Measurements from ENCODE around the gene SP5.

Gene SP5

GRCh38 chr2:170696948-170697347, 18.2 kb upstream of the SP5 start:
- H3K4me1 Mint-ChIP-seq (ENCODE audit: low read depth) = no peaks in the 10 kb centered on the region
- H3K27ac Mint-ChIP-seq = peak overlapping the region; percentile 7
- H3K36me3 Mint-ChIP-seq (ENCODE audit: low read depth) = no peaks in the 10 kb centered on the region
- H3K9me3 Mint-ChIP-seq = no peaks in the 10 kb centered on the region
- peaks cover 12% of the 10 kb centered on the region for H3K27me3 Mint-ChIP-seq
- H3K4me3 Mint-ChIP-seq = no peak overlapping the region

GRCh38 chr2:170701011-170701410, 14.1 kb upstream of the SP5 start:
- Mint-ChIP-seq H3K4me3 (no peak overlapping the region), H3K27ac (no peak overlapping the region), H3K9me3 (no peaks in the 10 kb centered on the region), H3K27me3 (peaks cover 19% of the 10 kb centered on the region), H3K4me1 (ENCODE audit: low read depth) (no peaks in the 10 kb centered on the region), H3K36me3 (ENCODE audit: low read depth) (no peaks in the 10 kb centered on the region)

- no peaks in the 10 kb centered on the region for H3K4me1 Mint-ChIP-seq (ENCODE audit: low read depth)
- no peak overlapping the region for H3K4me3 Mint-ChIP-seq
- H3K27me3 Mint-ChIP-seq = peaks cover 34% of the 10 kb centered on the region
- H3K27ac Mint-ChIP-seq = no peak overlapping the region
- H3K9me3 Mint-ChIP-seq = no peaks in the 10 kb centered on the region
- H3K36me3 Mint-ChIP-seq (ENCODE audit: low read depth) = no peaks in the 10 kb centered on the region
Measured at GRCh38 chr2:170703776-170704476, 11.2 kb upstream of the SP5 start.

- no peak overlapping the region for H3K4me3 Mint-ChIP-seq
- H3K4me1 Mint-ChIP-seq (ENCODE audit: low read depth) = peaks cover 14% of the 10 kb centered on the region
- no peaks in the 10 kb centered on the region for H3K36me3 Mint-ChIP-seq (ENCODE audit: low read depth)
- no peaks in the 10 kb centered on the region for H3K9me3 Mint-ChIP-seq
- H3K27me3 Mint-ChIP-seq = peaks cover 62% of the 10 kb centered on the region
- no peak overlapping the region for H3K27ac Mint-ChIP-seq
Measured at GRCh38 chr2:170707821-170708795, 7.0 kb upstream of the SP5 start.

GRCh38 chr2:170710609-170710979, 4.5 kb upstream of the SP5 start:
- Mint-ChIP-seq H3K27me3 (peaks cover 67% of the 10 kb centered on the region), H3K9me3 (no peaks in the 10 kb centered on the region), H3K27ac (no peak overlapping the region), H3K4me3 (no peak overlapping the region), H3K4me1 (ENCODE audit: low read depth) (peaks cover 24% of the 10 kb centered on the region), H3K36me3 (ENCODE audit: low read depth) (no peaks in the 10 kb centered on the region)

- Mint-ChIP-seq H3K4me1 (ENCODE audit: low read depth) (peaks cover 27% of the 10 kb centered on the region), H3K27ac (no peak overlapping the region), H3K36me3 (ENCODE audit: low read depth) (no peaks in the 10 kb centered on the region), H3K9me3 (no peaks in the 10 kb centered on the region), H3K27me3 (peaks cover 70% of the 10 kb centered on the region), H3K4me3 (no peak overlapping the region)
Measured at GRCh38 chr2:170711196-170711773, 3.9 kb upstream of the SP5 start.

GRCh38 chr2:170711774-170712652, 3.1 kb upstream of the SP5 start:
- Mint-ChIP-seq H3K36me3 (ENCODE audit: low read depth) (no peaks in the 10 kb centered on the region), H3K4me1 (ENCODE audit: low read depth) (peaks cover 27% of the 10 kb centered on the region), H3K9me3 (no peaks in the 10 kb centered on the region), H3K27ac (no peak overlapping the region), H3K4me3 (peak overlapping the region; percentile 6), H3K27me3 (peaks cover 71% of the 10 kb centered on the region)

GRCh38 chr2:170712653-170713542, 2.2 kb upstream of the SP5 start:
- H3K4me3 Mint-ChIP-seq = peak overlapping the region; percentile 13
- peaks cover 75% of the 10 kb centered on the region for H3K27me3 Mint-ChIP-seq
- no peaks in the 10 kb centered on the region for H3K9me3 Mint-ChIP-seq
- no peak overlapping the region for H3K27ac Mint-ChIP-seq
- peaks cover 35% of the 10 kb centered on the region for H3K4me1 Mint-ChIP-seq (ENCODE audit: low read depth)
- no peaks in the 10 kb centered on the region for H3K36me3 Mint-ChIP-seq (ENCODE audit: low read depth)

GRCh38 chr2:170713543-170714380, 1.4 kb upstream of the SP5 start:
- H3K9me3 Mint-ChIP-seq = no peaks in the 10 kb centered on the region
- peaks cover 75% of the 10 kb centered on the region for H3K27me3 Mint-ChIP-seq
- H3K36me3 Mint-ChIP-seq (ENCODE audit: low read depth) = no peaks in the 10 kb centered on the region
- H3K4me1 Mint-ChIP-seq (ENCODE audit: low read depth) = peaks cover 36% of the 10 kb centered on the region
- peak overlapping the region; percentile 35 for H3K4me3 Mint-ChIP-seq
- H3K27ac Mint-ChIP-seq = no peak overlapping the region

- no peaks in the 10 kb centered on the region for H3K9me3 Mint-ChIP-seq
- no peaks in the 10 kb centered on the region for H3K36me3 Mint-ChIP-seq (ENCODE audit: low read depth)
- peaks cover 75% of the 10 kb centered on the region for H3K27me3 Mint-ChIP-seq
- peak overlapping the region; percentile 38 for H3K27ac Mint-ChIP-seq
- H3K4me3 Mint-ChIP-seq = peak overlapping the region; percentile 75
- peaks cover 36% of the 10 kb centered on the region for H3K4me1 Mint-ChIP-seq (ENCODE audit: low read depth)
Measured at GRCh38 chr2:170714381-170715061, 616 bp upstream of the SP5 start.

GRCh38 chr2:170715932-170716777, 1.0 kb downstream of the SP5 start:
- no peaks in the 10 kb centered on the region for H3K9me3 Mint-ChIP-seq
- peak overlapping the region; percentile 75 for H3K4me3 Mint-ChIP-seq
- no peak overlapping the region for H3K27ac Mint-ChIP-seq
- H3K36me3 Mint-ChIP-seq (ENCODE audit: low read depth) = no peaks in the 10 kb centered on the region
- peaks cover 34% of the 10 kb centered on the region for H3K4me1 Mint-ChIP-seq (ENCODE audit: low read depth)
- H3K27me3 Mint-ChIP-seq = peaks cover 68% of the 10 kb centered on the region

Data from stimulated activated naive CD8-positive, alpha-beta T cell treated with anti-CD3 and anti-CD28 coated beads, Interleukin-15, Interleukin-2, amounts not matched to agents 100 ng/mL and 50 ng/mL, for 24 hours (primary cell).